Muscle layer of colon (tissue), 2 donors: ENCODE data around the gene RILP.
A peak's percentile ranks its signal among the peaks of the same experiment; 100 is the strongest.

Experiments used
- H3K27ac ChIP-seq: one replicate; pipeline ENCODE4 v1.7.0; 2013; ENCODE audit warnings: low read depth, mild to moderate bottlenecking, low read length, moderate library complexity
- H3K27me3 ChIP-seq, 2 donors: one replicate each; pipeline ENCODE4 v1.7.0; 2013; ENCODE audit warnings: low read length in 2 of 2, mild to moderate bottlenecking in 2 of 2; ENCODE audit not compliant: insufficient read depth in 2 of 2, control insufficient read depth in 1 of 2
- H3K36me3 ChIP-seq: one replicate; pipeline ENCODE4 v1.7.0; 2013; ENCODE audit warnings: mild to moderate bottlenecking, low read length; ENCODE audit not compliant: insufficient read depth
- H3K4me1 ChIP-seq: one replicate; pipeline ENCODE4 v1.7.0; 2013; ENCODE audit warnings: mild to moderate bottlenecking, low read length; ENCODE audit not compliant: insufficient read depth
- H3K4me3 ChIP-seq, 2 donors: one replicate each; pipeline ENCODE4 v1.7.0; 2013; ENCODE audit warnings: low read length in 2 of 2, low read depth in 1 of 2, mild to moderate bottlenecking in 1 of 2, moderate library complexity in 1 of 2
- H3K9ac ChIP-seq: one replicate; pipeline ENCODE4 v1.7.0; 2013; ENCODE audit warnings: low read length
- H3K9me3 ChIP-seq: one replicate; pipeline ENCODE4 v1.7.0; 2013; ENCODE audit warnings: mild to moderate bottlenecking, low read length
- donor health status: abdominal sarcoma.
- donor health status: Adenocarcinoma of cecum.

RILP gene

DNA sequence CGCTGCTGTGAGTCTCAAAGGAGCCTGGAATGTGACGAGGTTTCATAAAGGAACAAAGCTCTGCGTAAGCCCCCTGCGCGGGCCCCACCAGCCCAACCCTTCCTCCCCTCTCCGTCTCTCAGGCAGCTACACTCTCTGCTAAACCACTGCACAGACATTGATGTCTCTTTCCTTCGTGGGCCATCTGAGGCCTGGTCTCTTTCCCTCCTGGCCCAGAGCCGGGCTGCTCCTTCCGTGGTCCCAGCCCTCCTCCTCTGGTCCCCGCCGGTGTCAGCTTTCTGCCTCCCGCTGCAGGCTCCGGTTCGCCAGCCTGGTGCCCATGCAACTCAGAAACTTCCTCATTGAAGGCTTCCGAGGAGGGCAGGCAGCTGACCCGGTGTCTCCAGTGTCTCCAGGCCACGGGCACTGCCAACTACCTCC, 11.5 kb downstream of the RILP start:
- Histone ChIP-seq H3K36me3 (no peaks in the 10 kb centered on the region), H3K27me3 (no peaks in the 10 kb centered on the region), H3K4me1 (no peaks in the 10 kb centered on the region), H3K4me3 (no peak overlapping the region), H3K9me3 (no peaks in the 10 kb centered on the region), H3K9ac (no peak overlapping the region), H3K27ac (no peak overlapping the region)

DNA sequence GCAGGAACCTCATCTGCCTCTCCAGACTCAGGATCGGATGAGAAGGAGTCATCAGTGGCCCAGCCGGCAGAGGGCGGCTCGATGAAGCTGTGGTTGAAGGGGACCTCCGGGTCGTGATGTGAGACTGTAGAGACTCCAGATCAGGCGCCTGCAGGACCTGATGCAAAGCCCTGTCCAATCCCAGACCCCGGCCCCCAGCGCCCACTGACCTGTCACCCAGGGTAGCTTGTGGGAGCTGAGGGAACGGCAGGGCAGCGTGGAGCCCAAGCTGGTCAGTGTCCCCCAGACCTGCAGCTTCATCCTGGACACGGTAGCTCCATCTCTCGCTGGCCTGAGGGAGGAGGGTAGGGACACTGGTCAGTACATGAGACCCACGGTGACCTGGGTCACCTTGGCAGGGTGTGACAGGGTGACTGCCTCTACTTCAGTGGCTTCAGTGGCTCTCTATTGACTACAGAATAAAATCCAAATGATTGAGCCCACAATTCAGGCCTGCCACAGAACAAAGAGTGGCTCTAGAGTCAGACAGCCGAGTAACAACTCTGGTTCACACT, 12.9 kb downstream of the RILP start:
- Histone ChIP-seq H3K36me3 (no peaks in the 10 kb centered on the region), H3K4me3 (no peak overlapping the region), H3K27ac (no peak overlapping the region)

DNA sequence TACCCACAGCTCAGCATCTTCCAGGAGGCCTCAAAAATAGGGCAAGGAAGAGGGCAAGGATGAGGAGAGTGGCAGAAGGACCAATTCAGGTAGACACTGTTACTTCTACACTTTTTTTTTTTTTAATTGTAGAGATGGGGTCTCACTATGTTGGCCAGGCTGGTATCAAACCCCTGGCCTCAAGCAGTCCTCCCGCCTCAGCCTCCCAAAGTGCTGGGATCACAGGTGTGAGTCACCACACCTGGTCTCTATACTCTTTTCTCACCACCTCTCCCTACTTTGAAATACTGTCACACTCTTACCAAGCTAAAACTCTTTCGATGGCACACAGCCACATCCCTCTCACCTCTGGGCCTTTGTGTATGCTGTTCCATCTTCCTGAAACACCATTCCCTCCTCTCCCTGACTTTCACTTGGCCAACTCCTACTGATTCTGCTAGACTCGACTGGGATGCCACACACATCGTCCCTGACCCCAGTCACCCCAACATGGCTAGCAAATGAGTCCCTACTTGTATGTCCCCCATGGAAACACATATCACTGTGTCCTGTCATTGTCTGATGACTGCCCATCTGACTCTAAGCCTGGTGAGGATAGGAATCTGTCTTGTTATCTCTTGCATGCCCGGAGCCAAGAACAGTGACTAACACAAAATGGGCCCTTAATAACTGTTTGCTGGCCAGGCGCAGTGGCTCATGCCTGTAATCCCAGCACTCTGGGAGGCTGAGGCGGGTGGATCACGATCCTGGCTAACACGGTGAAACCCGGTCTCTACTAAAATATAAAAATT, 13.8 kb downstream of the RILP start:
- Histone ChIP-seq H3K4me1 (no peaks in the 10 kb centered on the region), H3K36me3 (no peaks in the 10 kb centered on the region), H3K9ac (no peak overlapping the region), H3K27me3 (no peaks in the 10 kb centered on the region), H3K9me3 (no peaks in the 10 kb centered on the region), H3K27ac (no peak overlapping the region), H3K4me3 (no peak overlapping the region)

More for the DNA sequence above, 12.9 kb downstream of the RILP start:
- H3K9me3 ChIP-seq: no peaks in the 10 kb centered on the region
- no peaks in the 10 kb centered on the region for H3K27me3 ChIP-seq
- H3K4me1 ChIP-seq: no peaks in the 10 kb centered on the region
- H3K9ac ChIP-seq: no peak overlapping the region

DNA sequence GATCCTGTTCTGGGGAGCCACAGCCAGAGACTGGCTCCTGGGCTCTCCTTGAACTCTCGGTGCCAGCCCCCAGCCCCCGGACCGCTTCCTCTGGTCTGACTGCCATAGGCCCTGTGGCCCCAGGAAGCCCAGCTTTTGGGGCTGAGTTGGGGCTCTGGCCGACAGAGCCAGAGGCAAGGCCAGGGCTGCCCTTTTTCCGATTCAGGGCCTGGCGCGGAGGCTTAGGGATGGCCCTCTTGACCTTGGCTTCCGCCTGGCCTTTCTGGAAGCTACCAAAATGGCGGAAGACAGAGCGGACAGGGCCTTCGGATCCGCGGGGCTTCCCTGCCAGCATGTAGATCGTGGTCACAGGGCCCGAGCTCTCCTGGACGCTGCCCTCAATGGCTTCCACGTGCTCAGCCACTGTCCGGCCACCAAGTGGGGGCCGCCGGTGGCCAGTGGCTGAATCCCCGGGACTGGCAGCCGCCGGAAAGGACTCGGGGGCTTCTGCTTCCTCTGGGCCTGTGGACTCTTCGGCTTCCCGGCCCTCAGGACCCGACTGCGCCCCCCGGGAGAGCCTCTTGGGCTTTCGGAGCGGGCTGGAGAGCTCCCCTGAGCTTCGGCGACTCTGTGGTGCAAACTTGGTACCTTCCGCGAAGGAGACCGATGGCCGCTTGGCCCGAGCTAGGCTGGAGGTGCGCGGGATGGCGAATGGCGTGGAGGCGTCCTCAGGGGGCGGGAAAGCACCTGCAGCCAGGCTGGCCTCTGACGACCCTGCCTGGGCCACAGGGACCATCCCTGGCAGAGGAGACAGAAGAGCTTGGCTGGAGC, 14.6 kb downstream of the RILP start:
- H3K9ac ChIP-seq: no peak overlapping the region
- no peaks in the 10 kb centered on the region for H3K9me3 ChIP-seq
- no peaks in the 10 kb centered on the region for H3K36me3 ChIP-seq
- H3K27ac ChIP-seq: no peak overlapping the region
- no peaks in the 10 kb centered on the region for H3K4me1 ChIP-seq
- no peak overlapping the region for H3K4me3 ChIP-seq
- no peaks in the 10 kb centered on the region for H3K27me3 ChIP-seq

DNA sequence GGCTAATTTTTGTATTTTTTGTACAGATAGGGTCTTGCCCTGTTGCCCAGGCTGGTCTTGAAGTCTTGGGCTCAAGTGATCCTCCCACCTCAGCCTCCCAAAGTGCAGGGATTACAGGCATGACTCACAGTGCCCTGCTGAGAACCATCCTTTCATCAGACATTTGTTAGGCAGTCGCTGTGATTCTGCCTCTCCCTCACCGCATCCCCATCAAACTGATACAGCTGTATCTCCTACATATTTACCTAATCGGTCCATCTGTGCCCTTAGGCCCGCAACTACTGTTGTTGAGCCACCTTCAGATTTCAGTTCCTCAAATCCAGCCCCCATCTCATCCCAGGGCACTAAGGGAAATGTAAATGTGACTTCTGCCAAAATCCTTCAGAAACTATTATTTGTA, 19.0 kb downstream of the RILP start:
- Histone ChIP-seq H3K4me1 (peaks cover 22% of the 10 kb centered on the region), H3K4me3 (no peak overlapping the region), H3K9ac (no peak overlapping the region), H3K27me3 (no peaks in the 10 kb centered on the region), H3K36me3 (no peaks in the 10 kb centered on the region), H3K9me3 (no peaks in the 10 kb centered on the region), H3K27ac (no peak overlapping the region)

DNA sequence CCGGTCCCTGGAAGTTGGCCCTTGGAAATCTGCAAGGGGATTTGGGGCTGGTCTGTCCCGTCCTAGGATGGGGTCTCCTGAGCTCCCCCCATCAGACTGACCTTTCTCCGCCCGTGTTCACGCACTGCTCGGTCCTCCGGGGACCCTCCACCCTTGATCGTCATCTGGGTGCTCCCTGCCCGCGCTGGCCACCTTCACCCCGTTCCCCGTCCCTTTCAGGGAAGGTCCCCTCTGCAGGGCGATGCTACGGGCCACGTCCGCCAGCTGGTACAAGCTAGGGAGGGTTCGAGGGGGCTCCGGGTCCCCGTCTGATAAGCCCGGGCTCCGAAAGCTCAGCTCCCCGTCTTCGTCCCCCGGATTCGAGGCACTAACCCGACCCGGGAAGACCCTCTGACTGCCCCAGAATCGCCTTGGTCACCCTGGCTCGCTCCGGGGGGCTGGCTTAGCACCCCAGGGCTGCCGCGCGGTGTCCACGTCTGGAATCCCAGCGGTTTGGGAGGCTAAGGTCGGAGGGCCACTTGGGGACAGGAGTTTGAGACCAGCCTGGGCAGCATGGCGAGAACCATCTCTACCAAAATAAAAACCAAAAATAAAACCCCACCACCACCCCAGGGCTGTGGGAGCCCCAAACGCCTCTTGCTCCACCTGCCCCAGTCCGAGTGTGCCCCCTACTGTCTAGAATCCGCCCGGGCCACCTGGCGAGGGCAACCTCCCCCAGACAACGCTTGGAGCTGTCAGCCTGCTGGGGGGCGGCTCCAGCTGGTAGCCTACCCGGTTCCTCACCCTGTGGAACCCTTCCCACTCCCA, 20.0 kb downstream of the RILP start:
- no peaks in the 10 kb centered on the region for H3K27me3 ChIP-seq
- peak overlapping the region; percentile 88 for H3K27ac ChIP-seq
- peak overlapping the region; percentile 86 to 90 for H3K4me3 ChIP-seq
- peaks cover 22% of the 10 kb centered on the region for H3K4me1 ChIP-seq
- H3K36me3 ChIP-seq: no peaks in the 10 kb centered on the region
- no peaks in the 10 kb centered on the region for H3K9me3 ChIP-seq
- H3K9ac ChIP-seq: peak overlapping the region; percentile 68

DNA sequence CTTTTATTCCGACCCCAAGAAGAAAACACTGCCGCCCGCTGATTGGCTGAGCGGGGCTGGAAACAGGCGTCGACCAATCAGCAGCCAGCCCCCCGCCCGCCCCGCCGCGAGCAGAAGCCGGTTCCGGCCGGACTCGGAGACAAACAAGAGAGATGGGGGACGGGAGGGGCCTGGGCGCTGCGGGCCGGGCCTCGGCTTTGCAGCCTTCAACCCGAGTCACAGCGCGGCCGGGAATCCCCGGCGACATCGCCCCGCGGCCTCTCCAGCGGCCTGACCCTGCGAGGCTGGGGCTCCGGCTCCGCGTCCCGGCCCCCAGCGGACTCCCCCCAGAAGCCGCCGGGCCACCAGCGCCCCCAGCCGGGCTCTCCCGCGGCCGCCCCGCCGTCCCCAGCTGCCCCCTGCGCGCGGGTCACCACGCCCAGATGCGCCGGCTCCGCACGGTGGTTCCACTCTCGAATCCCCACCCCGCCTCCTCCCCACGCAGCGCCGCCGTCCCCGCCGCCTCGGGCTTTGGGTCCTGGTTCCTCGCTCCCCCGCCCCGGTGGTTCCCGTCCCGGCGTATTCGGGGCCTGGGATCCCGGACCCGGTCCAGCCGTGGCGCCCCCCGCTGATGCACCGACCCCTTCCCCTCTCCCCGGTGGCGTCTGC, 20.7 kb downstream of the RILP start:
- H3K4me3 ChIP-seq: peak overlapping the region; percentile 86 to 90
- H3K27me3 ChIP-seq: no peaks in the 10 kb centered on the region
- no peaks in the 10 kb centered on the region for H3K9me3 ChIP-seq
- H3K9ac ChIP-seq: peak overlapping the region; percentile 68
- peak overlapping the region; percentile 88 for H3K27ac ChIP-seq
- H3K4me1 ChIP-seq: peaks cover 22% of the 10 kb centered on the region
- H3K36me3 ChIP-seq: no peaks in the 10 kb centered on the region

DNA sequence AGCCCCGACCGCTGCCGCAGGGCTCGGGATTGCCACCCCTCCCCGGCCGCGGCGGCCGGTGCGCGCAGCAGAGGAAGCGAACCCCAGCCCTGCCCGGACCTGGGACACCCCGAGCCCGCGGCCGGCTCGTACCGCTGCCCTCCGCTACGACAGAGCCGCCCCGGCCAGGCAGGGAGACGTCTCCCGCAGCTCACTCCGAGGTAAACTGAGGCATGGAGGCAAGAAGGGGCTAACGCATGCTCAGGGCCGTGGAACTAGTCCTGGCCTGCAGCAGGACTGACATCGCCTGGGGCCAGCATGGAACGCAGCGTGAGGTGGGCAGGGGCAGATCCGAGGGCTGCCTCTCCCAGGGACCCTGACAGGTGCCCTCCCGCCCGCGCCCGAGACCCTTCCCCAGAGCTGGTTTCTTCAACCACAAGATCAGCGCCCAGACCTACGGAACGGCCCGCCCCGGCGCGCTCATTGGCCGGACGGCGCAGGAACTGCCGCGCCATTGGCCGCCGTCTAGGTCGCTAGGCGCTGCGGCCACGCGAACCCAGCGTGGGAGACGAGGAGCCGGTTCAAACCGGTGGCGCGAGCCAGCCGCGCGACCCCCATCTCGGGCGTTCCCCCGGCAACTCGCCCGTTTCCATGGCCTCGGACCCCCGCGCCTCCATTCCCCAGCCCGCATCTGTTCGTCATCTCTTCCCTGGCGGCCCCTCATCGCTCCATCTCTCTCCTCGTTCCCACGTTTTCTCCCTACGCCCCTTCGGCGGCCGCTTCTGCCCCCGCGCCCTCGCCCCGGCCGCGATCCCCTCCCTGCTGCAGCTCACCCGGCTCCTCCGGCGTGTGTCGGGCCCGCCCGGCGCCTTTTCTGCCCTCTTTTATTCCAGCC, 21.4 kb downstream of the RILP start, which contains the start of gene SLC43A2:
Gene SLC43A2 (minus strand): TSS at position 853 of the 874 bp plus-strand sequence. CDS start 960 bp downstream, outside the sequence.
- Histone ChIP-seq H3K27ac (peak within 1 kb of the TSS; percentile 88), H3K4me3 (peak within 1 kb of the TSS; percentile 86 to 90), H3K9ac (peak within 1 kb of the TSS; percentile 68), H3K36me3 (no peaks in the 10 kb centered on the region), H3K4me1 (peaks cover 22% of the 10 kb centered on the region), H3K9me3 (no peaks in the 10 kb centered on the region), H3K27me3 (no peaks in the 10 kb centered on the region)

DNA sequence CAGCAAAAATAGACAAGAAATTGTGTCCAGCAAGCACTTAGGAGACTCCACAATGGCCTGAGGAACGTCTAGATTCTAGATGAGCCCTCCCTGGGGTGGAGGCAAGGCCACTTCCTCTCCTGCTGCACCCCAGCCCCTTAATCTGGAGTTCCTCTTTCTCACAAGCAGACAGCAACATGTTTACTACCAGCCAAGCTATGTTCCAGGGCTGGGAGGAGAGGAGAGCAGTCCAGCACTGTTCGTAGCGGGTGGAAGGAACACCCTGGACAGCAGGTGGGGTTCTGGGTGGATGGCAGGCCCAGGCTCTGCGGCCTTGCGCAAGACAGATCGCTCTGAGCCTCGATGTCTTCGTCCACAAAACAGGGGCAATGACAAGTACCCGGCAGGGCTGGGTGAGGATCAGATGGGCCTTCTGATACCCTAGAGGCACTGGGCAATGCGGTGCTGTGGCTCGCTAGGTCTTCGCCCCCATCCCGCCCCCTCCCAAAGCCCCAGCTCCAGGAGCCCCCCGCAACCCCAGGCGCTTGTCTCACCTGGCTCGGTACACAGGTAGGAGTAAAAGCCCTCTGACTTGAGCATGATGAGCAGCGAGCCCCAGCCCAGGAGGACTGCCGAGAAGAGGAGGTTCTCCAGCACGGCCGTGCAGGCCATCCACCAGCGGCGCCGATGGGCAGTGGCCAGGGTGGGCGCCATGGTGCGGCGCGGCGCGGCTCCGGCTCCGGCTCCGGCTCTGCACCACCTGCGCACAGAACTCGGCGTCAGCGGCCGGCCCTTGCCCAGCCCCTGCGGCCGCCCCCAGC, 22.3 kb downstream of the RILP start:
- Histone ChIP-seq H3K27ac (peak overlapping the region; percentile 66), H3K36me3 (no peaks in the 10 kb centered on the region), H3K9ac (peak overlapping the region; percentile 21), H3K27me3 (no peaks in the 10 kb centered on the region), H3K4me3 (peak overlapping the region; percentile 86 to 90), H3K4me1 (peaks cover 22% of the 10 kb centered on the region), H3K9me3 (no peaks in the 10 kb centered on the region)
